NCI-H146 (cell line): ENCODE data around the gene EGLN3.
"Not testable (repeated sequence)": the region's sequence is repeated elsewhere in the genome, so short reads cannot be mapped to it uniquely, and the experiment has no call there.

Source experiments
- DNase-seq: peaks from one replicate; lab custom pipeline; 2025; lab: John Stamatoyannopoulos, UW

EGLN3 gene

DNA sequence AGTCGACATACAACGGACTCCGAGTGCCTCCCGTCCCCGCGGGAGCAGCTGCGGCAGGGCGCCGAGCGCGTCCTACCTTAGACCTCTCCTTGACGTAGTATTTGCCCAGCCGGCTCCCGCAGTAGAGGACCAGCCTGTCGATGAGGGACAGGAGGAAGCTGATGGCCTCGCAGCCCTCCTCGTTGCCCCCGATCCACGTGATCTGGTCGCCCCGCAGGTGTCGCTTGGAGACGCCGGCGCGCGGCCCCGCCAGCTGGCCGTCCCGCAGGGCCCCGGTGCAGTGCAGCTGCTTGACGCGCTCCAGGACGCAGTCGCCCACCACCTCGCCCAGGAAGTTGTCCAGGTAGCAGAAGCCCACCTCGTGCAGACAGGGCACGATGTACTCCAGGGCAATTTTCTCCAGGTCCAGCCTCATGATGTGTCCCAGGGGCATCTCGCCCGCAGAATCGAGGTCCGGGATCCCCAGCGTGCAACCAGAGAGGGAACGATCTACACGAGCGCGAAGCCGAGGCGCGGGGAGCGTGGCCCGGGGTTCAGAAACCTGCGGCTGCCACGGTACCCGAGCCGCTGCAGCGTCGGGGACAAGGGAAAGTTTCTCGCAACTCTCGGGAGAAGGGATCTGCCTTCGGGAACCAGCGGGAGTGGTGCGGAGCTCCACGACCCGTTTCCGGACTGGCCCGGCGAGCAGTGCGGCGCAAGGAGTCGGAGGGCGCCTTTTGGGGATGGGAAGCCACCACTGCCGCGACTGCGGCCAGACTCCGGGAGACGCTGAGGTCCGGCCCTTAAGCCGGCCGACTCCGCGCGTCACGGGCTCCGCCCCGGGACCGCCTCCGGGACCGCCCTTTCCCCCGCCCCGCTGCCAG lies at the start of gene EGLN3:
Gene EGLN3, minus strand, starts transcription at position 755 of the 863 bp plus-strand sequence. Its CDS starts 322 bp downstream, at position 433.
- peak; percentile 26 for DNase-seq

DNA sequence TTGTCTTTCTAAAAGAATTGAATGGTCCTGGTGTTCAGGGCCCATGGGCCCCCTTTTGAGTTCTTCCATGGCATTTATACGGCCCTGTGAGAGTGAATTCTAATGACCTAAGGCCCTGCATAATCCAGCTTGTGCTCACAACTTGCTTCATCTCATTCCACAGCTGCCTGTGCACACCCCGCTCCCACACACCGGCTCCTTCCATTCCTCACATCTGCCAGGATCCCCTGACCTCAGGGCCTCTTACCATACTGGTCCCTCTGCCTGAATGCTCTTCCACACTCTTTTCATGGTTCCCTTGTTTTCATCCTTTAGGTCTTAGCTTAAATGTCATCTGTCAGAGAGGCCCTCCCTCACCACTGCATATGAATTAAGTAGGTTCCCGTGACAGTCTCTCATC lies 49.5 kb upstream of the EGLN3 start:
- no peak for DNase-seq

DNA sequence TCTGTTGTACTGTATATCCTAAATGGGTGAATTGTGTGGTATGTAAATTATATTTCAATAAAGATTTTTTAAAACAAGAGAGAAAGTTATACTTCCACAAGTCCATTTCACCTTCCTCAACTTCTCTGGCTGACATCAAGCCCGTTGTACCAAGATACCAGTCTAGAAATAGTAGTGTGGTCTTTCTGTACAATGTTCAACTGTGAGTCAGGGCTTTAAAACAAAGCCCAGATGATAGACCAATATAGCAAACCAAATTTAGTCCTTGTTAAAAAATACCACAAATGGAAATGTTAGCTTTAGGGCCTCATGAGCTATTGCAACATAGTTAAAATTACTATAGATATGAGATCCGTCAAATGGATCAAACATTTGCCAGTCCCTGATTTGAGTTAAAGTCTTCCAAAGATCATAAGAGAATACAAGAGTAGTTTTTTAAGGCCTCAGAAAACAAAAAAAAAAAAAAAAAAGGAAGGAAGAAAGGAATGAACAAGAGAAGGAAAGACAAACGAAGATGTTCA lies 49.0 kb upstream of the EGLN3 start:
- DNase-seq: no peak

GRCh38 chr14:33997611-33998010 lies 46.7 kb upstream of the EGLN3 start:
- DNase-seq: no peak

DNA sequence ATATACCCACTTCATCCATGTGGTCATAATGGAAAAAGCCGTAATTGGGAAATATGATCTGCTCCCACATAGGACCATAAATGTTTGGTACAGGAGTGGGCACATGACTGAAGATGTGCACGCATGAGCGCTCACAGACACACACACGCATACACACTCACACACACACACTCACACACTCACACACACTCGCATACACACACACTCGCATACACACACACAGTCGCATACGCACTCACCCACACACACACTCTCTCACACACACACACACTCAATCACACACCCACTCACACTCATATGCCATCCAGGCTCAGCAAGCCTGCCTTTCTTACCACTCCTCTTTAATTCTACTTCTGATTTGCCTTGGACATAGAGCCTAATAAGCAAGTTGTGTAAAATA lies 45.6 kb upstream of the EGLN3 start:
- DNase-seq: no peak

- no peak for DNase-seq
These were observed 42.4 kb upstream of the EGLN3 start for GRCh38 chr14:33993246-33993645.

- DNase-seq: no peak
These were observed 41.6 kb upstream of the EGLN3 start for GRCh38 chr14:33992274-33993007.

DNA sequence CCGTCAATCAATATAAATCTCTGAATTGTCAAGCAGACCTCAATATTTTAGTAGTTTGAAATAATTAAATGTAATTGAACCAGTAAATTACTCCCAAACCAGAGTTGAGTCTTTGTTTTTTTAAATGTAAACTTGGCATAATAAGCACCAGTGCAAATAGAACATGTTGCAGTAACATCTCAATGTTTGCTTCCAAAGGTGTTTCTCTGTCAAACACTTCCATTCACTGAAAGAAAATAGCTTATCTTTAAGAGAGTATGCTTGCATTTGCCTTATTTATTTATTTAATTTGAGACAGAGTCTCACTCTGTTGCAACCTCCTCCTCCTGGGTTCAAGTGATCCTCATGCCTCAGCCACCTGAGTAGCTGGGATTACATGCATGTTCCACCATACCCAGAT lies 39.9 kb upstream of the EGLN3 start:
- DNase-seq: no peak

- no peak for DNase-seq
These were observed 36.7 kb upstream of the EGLN3 start for GRCh38 chr14:33987565-33988080.

- no peak for DNase-seq
These were observed 35.9 kb upstream of the EGLN3 start for GRCh38 chr14:33986804-33987203.

GRCh38 chr14:33985242-33985641 lies 34.4 kb upstream of the EGLN3 start:
- DNase-seq: no peak

DNA sequence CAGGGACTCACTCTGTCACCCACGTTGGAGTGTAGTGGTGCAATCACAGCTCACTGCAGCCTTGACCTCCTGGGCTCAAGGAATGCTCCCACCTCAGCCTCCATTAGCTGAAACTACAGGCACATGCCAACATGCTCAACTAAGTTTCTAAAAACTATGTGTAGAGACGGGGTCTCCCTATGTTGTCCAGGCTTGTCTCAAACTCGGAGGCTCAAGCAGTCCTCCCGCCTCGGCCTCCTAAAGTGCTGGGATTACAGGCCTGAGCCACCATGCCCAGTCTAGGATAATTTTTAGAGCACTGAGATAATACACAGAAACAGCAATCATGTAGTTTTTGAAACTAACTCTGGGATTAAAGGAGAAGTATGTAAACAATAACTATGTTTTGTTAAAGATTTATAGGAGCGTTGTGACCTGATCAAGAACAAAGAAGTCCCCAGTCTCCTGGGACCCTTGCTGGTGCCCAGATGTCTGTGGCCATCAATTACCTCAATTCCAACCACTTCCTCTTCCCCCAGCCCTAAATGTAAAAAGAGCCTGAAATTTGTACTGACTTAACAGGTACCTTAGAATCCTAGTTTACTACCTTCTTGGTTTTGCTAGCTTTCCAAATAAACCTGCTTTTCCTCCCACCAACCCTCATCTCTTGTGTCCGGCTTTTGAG lies 28.9 kb upstream of the EGLN3 start:
- DNase-seq: no peak

DNA sequence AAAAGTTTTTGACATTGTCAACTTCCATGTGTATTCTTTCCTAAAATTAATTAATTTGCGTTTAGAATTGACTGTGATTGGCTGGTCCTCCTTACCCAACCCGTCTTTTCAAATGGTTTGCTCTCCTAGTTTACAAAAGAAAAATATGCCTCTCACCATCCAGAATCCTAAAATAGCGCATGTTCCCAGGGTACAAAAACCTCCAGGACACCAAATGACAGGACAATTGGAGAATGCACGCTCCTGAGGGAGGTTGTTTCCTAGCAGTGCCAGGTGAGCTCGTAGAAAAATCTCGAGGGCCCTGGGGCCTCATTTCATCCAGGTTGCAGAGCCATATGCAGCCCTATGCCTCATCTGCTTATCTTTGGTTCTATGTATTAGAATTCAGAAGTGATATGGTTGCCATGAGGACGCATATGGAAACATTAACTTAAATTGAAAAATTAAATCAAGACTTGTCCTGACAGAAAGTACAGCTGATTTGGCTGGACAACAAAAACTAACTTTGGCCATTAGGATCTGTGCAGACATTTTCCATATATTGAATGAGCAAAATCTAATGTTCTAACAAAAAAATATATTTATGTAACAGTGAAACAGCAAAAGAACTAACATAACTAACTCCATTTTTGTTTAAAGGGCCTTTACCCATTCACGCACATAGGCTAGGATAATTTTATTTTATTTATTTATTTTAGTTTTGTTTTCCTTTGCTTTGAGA lies 28.2 kb upstream of the EGLN3 start:
- no peak for DNase-seq

DNA sequence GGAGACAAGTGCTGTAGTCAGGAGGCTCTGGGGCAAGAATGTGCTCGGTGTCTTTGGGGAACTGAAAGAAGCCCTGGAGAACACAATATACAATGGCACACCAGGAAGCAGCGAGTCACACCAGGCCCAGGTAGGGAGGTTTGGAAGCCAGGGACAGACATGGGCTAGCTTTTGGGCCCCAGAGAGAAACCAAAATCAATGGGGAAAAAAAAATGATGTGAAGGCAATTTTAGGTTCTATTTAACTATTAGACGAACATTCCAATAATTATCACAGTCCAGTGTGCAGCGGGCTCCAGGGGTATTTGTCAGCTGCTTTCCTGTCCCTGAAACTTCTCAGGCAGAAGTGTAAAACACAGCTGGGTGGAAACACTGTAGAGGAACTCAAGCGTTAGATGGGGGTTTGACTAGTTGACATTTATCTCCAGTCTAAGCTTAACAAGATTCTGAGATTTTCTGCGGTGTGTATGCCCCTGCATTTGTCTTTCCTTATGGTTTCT lies 21.8 kb upstream of the EGLN3 start:
- no peak for DNase-seq

DNA sequence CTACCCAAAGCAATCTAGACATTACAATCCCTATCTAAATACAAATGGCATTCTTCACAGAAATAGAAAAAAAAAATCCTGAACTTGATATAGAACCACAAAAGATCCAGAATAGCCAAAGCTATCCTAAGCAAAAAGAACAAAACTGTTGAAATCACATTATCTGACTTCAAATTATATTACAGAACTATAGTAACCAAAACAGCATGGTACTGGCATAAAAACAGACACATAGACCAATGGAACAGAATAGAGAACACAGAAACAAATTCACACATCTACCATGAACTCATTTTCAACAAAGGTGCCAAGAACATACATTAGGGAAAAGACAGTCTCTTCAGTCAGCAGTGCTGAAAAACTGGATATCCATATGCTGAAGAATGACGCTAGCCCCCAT lies 19.0 kb upstream of the EGLN3 start:
- DNase-seq: not testable (repeated sequence)

DNA sequence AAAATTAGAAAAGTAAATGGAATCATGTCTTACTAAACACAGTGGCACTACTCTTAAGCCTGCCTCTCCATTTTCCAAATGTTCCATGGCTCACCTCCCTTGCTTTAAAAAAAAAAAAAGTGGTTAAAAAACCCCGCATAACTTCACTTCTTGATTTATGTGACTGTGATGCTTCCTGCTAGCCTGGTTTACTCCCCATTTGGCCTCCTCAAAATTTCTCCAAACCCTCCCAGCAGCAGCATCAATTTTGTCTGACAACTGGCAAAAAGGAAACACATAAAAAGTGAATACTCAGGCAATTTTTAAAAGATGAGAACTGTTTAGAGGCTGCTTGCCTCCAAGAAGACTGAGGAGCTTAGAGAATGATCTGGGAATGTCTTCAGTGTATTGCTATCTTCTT lies 17.8 kb upstream of the EGLN3 start:
- no peak for DNase-seq

DNA sequence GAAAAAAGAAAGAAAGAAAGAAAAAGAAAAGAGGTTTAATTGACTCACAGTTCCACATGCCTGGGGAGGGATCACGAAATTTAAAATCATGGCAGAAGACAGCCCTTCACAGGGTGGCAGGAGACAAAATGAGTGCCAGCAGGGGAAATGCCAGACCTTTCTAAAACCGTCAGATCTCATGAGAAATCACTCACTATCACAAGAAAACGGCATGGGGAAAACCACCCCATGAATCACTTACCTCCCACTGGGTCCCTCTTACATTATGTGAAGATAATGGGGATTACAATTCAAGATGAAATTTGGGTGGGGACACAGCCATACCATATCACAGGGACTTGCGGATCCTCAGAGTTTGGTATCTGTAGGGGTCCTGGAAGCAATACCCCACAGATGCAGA lies 16.3 kb upstream of the EGLN3 start:
- DNase-seq: no peak

DNA sequence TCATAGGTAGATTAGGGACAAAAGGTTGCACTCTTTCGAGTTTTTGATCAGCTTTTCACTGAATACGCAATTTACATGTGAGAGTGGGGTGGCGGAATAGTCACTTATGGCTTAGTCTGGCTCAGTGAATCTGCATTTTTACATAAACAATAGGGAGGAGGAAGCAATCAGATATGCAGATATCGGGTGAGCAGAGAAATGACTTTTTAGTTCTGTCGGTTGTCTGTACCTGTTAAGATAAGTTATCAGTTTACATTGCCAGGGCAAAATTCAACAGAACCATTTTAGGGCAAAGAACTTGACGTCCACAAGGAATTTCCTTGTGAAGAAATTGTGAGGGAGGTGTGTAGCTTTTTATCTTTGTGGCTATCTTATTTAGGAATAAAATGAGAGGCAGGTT lies 15.4 kb upstream of the EGLN3 start:
- no peak for DNase-seq

DNA sequence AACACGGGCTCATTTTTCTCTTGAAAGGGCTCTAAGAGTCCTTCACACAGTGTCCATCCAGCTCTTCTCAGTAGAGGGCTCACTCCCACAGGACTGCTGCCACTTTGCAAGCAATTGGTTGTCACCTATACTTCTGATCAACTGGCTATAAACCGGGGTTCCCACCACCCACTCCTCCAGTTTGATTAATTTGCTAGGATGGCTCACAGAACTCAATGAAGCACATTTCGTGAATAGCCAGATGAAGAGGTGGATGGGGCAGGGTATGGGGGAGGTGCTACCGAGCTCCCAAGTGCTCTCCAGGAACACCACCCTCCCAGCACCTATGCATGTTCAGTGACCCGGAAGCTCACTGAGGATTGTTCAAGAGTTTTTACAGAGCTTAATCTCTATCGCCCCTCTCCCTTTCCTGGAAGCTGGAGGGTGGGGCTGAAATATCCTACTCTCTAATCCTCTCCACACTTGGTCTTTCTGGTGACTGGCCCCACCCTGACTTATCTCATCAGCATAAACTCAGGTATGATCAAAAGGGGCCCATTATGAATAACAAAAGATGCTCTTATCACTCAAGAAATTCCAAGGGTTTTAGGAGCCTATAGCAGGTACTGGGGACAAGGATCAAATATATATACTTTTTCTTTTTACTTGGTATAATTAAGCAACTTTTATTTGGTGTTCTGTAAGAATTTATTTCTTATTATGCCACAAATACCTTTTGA lies 13.9 kb upstream of the EGLN3 start:
- DNase-seq: no peak

- DNase-seq: no peak
These were observed 13.0 kb upstream of the EGLN3 start for GRCh38 chr14:33963892-33964291.

GRCh38 chr14:33962466-33962865 lies 11.6 kb upstream of the EGLN3 start:
- not testable (repeated sequence) for DNase-seq
